T-helper 9 cell (primary cell): ENCODE results near the gene MX2.
"Not testable (repeated sequence)": the region's sequence is repeated elsewhere in the genome, so short reads cannot be mapped to it uniquely, and the experiment has no call there.

Experiments used
- DNase-seq: peaks from one replicate; pipeline ENCODE4 v3.0.0-alpha.2; 2020

Gene MX2

GRCh38 chr21:41387824-41388223, 26.0 kb downstream of the MX2 start:
- DNase-seq = no peak

DNA sequence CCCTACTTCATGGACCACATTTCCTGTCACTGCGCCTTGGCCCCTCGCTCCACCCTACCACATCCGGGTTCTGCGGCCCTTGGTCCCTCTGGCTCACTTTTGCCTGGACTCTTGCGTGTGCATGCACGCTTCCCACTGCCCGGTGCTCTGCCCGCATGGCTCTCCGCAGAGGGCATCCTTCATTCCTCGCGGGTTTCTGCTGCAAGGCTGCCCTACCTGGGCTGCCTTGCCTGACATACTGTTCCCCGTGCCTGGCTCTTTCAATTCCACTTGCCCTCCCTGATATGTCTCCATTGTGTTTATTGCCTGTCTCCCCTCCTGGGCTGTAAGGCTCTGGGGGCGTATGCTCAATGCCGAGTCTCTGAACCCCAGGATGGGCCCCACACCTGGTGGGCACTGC, 26.4 kb downstream of the MX2 start:
- no peak for DNase-seq

GRCh38 chr21:41390043-41390639, 28.3 kb downstream of the MX2 start:
- no peak for DNase-seq

DNA sequence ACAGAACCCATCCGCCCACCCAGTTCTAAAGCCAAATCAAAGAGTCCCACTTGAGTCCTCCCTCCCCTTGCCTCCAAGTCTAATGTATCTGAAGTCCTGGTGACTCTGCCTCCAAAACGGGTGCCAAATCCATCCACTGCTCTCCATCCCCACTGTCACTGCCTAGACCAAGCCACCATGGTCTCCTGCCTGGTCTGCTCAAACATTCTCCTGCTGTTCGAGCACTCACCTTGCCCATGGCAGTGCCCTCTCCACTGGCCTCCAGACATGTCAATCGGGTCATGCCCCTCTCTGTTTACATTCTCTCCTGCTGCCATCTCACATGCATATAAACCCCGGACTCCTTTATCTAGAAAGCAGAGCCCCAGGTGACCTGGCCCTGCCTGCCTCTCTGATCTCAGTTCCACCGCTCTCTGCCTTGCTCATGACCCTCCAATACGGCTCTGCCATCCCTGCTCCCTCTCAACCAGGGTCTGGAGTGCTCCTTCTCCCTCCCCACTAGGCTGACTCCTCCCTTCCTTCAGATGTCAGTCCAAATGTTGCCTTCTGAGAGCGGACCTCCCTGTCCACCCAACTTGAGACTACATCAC, 32.1 kb downstream of the MX2 start:
- DNase-seq = no peak

GRCh38 chr21:41396558-41397075, 34.8 kb downstream of the MX2 start:
- DNase-seq = no peak

DNA sequence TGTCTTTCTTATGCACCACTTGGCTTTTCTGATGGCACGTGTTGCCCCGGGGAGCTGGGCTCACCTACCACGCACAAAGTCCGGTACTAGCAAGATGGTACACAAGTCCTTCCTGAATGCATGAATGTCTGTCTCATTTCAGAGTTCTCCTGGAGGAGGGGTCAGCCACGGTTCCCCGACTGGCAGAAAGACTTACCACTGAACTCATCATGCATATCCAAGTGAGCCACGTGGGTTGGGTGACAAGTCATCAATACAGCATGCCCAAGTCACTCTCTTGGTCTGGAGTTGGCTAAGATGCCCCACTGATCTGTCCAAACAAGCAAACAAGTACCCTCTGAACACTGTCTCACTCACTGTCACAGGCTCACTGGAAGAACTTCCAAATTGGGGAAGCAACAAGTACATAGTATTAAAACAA, 35.7 kb downstream of the MX2 start:
- no peak for DNase-seq

DNA sequence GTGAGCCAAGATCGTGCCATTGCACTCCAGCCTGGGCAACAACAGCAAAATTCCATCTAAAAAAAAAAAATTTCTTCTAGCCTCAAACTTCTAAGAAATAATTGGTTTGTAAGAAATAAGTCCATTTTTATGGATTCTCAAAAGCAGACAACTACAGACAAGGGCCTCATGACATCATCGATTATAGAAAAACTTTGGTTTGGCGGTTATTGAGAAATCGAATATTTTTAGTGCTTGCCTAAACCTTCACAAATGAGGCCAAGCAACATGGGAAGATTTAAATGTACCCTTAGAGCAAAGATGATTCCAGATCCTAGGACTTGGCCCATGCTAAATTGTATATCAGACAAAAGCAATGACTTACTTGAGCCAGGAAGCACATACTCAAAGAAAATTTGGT, 36.4 kb downstream of the MX2 start:
- no peak for DNase-seq

DNA sequence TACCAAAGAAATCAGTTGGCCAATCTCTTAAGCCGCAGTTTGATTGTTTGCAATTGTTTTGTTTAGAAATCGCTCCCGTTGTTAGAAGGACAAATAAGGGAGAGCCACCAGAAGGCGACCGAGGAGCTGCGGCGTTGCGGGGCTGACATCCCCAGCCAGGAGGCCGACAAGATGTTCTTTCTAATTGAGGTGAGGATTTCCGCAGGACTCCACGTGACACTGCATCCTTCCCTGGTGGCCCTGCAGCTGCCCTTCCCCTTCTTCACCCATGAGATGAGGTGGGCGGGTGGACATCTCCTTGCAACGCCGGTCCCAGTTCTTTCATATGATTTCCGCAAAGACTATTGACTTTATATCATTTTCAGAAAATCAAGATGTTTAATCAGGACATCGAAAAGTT, 37.0 kb downstream of the MX2 start:
- no peak for DNase-seq

GRCh38 chr21:41399246-41399800, 37.5 kb downstream of the MX2 start:
- no peak for DNase-seq

- no peak for DNase-seq
These were observed 40.4 kb downstream of the MX2 start for GRCh38 chr21:41402231-41402630.

DNA sequence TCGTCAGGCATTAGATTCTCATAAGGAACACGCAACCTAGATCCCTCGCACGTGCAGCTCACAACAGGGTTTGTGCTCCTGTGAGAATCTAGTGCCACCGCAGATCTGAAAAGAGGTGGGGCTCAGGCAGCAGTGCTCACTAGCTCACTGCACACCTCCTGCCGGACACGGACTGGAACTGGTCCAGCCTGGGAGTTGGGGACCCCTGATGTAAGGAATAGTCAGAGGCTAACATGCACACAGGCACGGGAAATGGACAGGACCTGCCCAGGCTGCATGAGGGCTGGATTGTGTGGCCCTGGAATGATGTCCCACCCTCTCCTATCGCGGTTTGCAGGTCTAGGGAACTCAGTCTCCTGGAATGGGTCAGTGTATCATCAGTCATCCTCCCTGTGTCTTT, 41.0 kb downstream of the MX2 start:
- DNase-seq = no peak

GRCh38 chr21:41403331-41403730, 41.5 kb downstream of the MX2 start:
- no peak for DNase-seq

DNA sequence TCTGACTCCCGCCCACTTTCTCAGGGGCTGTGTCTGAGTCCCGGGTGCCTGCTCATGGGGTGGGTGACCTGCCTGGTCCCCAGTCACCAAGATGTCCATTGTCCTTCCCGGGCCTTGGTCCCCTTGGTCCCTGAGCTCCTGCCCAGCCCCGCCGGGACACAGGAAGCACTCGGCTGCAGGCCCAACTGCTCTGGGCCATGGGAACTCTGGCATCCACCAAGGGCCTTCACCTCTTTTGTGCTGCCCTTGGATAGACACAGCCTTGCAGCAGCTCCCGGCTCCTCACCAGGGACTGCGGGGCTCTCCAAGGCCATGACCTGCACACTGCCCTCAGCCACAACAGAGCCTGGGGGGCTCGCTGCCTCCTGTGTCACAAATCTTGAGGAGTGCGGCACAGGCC, 42.1 kb downstream of the MX2 start:
- DNase-seq = no peak

DNA sequence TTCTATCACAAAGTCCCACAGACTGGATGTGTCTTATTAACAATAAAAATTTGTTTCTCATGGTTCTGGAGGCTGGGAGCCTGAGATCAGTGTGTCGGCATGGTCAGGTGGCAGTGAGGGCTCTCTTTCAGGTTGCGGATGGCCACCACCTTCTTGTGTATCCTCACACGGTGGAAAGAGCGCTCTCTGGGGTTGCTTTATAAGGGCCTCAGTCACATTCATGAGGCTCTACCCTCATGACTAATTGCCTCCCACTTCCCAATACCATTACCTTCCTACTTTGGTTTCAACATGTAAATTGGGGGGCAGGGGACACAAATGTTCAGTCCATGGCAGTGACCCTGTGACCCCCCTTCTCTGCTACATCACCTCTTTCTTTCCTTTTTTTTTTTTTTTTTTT, 43.5 kb downstream of the MX2 start:
- no peak for DNase-seq

- DNase-seq = no peak
These were observed 44.5 kb downstream of the MX2 start for GRCh38 chr21:41406340-41406739.

DNA sequence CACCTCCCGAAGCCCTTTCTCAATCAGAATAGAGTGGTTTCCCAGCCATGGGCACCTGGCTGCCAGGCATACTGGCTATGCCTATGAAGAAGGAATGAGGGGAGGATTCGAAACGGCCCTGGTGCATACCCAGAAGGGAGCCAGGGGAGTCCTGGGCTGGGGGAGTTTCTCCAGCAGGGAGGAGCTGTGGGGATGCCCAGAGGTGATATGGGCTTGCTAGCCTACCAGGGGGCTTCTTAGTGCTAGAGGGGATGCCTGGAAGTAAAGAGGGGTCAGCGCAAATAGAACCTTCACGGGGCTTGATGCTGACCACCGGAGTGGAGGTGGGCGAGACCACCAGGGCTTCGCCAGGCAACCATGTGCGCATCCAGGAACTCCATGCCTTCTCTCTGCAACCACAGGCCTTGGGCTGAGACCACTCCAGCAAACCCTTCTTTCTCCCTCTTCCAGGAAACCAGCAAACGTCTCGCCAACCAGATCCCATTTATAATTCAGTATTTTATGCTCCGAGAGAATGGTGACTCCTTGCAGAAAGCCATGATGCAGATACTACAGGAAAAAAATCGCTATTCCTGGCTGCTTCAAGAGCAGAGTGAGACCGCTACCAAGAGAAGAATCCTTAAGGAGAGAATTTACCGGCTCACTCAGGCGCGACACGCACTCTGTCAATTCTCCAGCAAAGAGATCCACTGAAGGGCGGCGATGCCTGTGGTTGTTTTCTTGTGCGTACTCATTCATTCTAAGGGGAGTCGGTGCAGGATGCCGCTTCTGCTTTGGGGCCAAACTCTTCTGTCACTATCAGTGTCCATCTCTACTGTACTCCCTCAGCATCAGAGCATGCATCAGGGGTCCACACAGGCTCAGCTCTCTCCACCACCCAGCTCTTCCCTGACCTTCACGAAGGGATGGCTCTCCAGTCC, 46.0 kb downstream of the MX2 start:
- no peak for DNase-seq

DNA sequence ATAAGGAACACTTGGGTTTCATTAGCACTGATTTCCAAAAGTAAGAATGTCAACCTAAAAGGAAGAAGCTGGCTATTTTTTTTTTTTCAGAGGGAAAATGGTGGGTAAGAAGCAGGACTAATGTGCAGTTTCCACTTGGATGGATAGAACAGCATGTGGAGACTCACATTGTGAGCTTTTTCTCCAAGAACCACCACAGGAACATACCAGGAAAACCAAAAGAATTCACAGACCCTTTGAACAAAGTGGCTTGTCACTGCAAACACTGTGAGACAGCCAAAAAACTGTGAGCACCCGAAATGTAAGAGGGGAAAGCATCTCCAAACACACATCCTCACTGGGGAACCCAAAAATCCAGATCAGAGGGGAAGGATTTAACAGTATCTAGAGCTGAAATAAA, 48.5 kb downstream of the MX2 start:
- no peak for DNase-seq

DNA sequence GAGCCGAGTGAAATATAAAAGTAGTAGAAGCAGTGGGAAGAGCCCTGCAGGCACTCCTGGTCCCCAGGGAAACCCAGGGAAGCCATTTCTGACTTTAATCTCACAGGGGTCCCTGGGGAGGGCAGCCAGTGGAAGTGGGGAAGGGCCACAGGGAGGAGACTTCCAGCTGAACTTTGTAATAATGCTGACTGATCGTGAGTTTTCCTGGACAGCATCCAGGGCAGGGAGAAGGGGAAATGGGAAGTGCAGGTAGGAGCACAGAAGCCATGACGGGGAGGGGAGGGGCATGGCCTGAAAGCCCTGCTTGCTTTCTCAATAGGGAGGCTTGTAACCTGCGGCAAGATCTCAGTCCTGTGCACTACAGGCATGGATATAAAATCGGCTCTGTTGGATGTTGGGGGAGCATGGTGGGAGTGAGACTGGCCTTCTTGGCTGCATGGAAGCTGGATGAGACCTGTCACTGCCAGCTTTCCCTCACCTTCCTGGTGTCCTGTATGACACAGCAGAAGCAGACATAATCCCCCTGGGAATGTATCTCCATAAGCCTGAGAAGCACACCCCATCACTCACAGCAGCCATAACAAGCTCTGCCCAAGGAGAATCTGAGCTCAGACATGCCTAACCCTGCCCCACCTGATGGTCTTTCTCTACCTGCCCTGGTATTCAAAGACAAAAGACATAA, 49.1 kb downstream of the MX2 start:
- DNase-seq = no peak

GRCh38 chr21:41411449-41412089, 49.7 kb downstream of the MX2 start:
- DNase-seq = no peak

DNA sequence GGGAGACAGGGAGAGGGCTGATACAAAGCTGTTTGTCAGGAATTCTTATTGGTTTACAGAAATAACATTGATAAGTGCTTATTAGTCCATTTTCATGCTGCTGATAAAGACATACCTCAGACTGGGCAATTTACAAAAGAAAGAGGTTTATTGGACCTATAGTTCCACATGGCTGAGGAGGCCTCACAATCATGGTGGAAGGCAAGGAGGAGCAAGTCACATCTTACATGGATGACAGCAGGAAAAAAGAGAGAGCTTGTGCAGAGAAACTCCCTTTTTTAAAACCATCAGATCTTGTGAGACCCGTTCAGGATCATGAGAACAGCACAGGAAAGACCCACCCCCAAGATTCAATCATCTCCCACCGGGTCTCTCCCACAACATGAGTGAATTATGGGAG, 55.7 kb downstream of the MX2 start:
- not testable (repeated sequence) for DNase-seq

GRCh38 chr21:41418393-41418792, 56.6 kb downstream of the MX2 start:
- no peak for DNase-seq

GRCh38 chr21:41418956-41419680, 57.3 kb downstream of the MX2 start:
- no peak for DNase-seq
